Measurements from ENCODE around the gene GNB3. TPM values are rescaled to one million over a fixed set of nuclear protein-coding genes. Genes with fewer than 3 reads are reported as not detected.
A peak's percentile ranks its signal among the peaks of the same experiment; 100 is the strongest.

GNB3 gene
- total RNA-seq, 4 donors from 2014 or later, result 0.17 to 1.2 (median 0.52) TPM; not detected in 1

DNA sequence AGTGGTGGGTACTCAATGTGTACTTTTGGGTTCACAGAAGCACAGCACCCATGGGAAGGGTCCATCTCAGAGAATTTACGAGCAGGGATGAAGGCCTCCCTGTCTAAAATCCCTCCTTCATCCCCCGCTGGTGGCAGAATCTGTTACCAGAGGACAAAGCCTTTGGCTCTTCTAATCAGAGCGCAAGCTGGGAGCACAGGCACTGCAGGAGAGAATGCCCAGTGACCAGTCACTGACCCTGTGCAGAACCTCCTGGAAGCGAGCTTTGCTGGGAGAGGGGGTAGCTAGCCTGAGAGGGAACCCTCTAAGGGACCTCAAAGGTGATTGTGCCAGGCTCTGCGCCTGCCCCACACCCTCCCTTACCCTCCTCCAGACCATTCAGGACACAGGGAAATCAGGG lies 20.6 kb upstream of the GNB3 start:
- no peak for TF ChIP-seq POLR2A (IDR thresholded peaks at IDR 0.05)
- TF ChIP-seq, protein P1, sequence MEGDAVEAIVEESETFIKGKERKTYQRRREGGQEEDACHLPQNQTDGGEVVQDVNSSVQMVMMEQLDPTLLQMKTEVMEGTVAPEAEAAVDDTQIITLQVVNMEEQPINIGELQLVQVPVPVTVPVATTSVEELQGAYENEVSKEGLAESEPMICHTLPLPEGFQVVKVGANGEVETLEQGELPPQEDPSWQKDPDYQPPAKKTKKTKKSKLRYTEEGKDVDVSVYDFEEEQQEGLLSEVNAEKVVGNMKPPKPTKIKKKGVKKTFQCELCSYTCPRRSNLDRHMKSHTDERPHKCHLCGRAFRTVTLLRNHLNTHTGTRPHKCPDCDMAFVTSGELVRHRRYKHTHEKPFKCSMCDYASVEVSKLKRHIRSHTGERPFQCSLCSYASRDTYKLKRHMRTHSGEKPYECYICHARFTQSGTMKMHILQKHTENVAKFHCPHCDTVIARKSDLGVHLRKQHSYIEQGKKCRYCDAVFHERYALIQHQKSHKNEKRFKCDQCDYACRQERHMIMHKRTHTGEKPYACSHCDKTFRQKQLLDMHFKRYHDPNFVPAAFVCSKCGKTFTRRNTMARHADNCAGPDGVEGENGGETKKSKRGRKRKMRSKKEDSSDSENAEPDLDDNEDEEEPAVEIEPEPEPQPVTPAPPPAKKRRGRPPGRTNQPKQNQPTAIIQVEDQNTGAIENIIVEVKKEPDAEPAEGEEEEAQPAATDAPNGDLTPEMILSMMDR (IDR thresholded peaks at IDR 0.05), result no peak
- WGBS, 2 donors, result 85 to 88% methylated on average over 5 of the region's 5 CpGs
- no peak for DNase-seq (ENCODE audit: low spot score in 2 of 2)
- H3K4me3 ChIP-seq (ENCODE audit: low read depth, poor library complexity, severe bottlenecking), result no peak overlapping the region
- intact Hi-C loops (cut with DNase I; ENCODE audit: low total_unique reads), result no loop called here

DNA sequence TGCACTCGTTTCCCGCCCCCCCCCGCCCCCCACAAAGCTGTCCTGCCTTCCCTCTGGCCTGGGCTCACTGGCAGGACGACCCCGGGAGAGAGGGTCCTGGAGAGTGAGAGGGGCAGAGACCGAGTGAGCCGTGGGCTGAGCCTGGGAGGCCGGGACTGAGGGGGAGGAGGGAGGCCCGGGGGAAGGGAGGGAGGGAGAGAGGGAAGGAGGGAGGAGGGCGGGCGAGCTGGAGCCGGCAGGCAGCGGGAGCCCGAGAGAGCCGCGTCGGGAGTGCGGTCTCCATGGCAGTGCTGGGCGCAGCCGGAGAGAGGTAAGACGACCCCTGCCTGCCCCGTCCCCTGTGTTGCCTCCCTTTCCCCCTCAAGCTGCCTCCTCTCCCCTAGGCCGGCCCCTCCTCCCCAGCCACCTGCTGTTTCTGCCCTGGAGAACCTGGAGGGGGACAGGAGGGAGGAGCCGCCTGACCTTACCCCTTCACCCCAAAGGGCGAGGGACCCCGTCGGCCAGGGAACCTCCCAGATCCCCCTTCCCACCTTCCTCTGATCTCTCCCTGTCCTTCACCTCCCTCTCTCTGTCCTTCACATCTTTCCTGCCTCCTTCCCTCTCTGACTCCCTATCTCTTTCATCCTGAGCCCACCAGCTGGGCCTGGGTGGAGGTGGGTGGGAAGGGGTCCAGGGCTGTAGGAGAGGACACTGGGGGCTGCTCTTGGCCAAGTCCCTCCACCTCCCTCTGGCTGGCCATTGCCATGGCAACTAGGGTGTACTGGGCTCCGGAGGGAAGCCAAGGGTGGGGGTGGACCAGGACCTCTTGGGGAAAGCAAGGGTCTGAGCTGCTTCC lies 18.9 kb upstream of the GNB3 start, which contains the start of gene GPR162:
Gene GPR162 (plus strand): TSS at position 231 of the 835 bp plus-strand sequence. CDS start 2,078 bp downstream, outside the sequence.
- H3K4me3 ChIP-seq (ENCODE audit: low read depth, poor library complexity, severe bottlenecking), result peak within 1 kb of the TSS; percentile 10
- intact Hi-C loops (cut with DNase I; ENCODE audit: low total_unique reads), result no loop called here
- TF ChIP-seq POLR2A (IDR thresholded peaks at IDR 0.05), result no peak
- TF ChIP-seq, protein P1 (IDR thresholded peaks at IDR 0.05), result no peak
- WGBS, 2 donors, result 2 to 3% methylated on average over 19 to 28 of the region's 28 CpGs
- DNase-seq (ENCODE audit: low spot score in 2 of 2), result peak in 1 of 2 donors; percentile 92

DNA sequence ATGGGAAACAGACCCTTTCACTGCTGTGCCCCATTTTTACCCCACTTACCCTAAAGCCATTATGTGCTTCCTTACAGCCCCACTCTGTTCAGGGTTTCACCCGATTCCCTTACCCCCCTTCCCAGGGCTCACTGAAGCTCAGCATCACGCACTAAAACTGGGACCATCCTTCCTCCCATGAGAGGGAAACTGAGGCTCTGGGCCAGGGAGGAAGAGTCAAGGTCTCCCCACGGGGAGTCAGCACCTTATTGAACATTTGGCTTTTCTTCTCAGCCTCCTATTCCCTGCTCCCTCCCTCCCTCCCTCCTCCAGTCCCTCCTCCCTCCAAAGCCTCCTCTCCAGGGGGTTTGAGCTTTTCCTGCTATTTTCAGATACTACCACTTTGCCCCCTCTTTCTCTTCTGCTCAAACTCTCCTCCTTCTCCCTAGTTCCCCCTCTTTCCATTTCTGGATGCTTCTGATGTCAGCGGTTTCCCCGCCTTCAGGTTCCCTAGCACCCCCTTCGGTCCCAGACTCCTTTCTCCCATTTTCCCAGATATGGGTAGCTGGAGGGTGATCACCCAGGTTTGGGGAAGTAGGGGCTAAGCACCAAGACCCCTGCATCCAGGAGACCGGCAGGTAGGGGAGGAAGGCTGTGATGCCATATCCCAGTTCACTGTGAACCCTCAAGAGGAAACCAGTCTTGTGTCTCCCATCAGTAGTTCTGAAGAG lies 18.1 kb upstream of the GNB3 start:
- WGBS, 2 donors, result 38 to 46% methylated on average over 7 of the region's 7 CpGs
- H3K4me3 ChIP-seq (ENCODE audit: low read depth, poor library complexity, severe bottlenecking), result no peak overlapping the region
- intact Hi-C loops (cut with DNase I; ENCODE audit: low total_unique reads), result no loop called here
- no peak for DNase-seq (ENCODE audit: low spot score in 2 of 2)
- TF ChIP-seq POLR2A (IDR thresholded peaks at IDR 0.05), result no peak
- TF ChIP-seq, protein P1 (IDR thresholded peaks at IDR 0.05), result no peak

DNA sequence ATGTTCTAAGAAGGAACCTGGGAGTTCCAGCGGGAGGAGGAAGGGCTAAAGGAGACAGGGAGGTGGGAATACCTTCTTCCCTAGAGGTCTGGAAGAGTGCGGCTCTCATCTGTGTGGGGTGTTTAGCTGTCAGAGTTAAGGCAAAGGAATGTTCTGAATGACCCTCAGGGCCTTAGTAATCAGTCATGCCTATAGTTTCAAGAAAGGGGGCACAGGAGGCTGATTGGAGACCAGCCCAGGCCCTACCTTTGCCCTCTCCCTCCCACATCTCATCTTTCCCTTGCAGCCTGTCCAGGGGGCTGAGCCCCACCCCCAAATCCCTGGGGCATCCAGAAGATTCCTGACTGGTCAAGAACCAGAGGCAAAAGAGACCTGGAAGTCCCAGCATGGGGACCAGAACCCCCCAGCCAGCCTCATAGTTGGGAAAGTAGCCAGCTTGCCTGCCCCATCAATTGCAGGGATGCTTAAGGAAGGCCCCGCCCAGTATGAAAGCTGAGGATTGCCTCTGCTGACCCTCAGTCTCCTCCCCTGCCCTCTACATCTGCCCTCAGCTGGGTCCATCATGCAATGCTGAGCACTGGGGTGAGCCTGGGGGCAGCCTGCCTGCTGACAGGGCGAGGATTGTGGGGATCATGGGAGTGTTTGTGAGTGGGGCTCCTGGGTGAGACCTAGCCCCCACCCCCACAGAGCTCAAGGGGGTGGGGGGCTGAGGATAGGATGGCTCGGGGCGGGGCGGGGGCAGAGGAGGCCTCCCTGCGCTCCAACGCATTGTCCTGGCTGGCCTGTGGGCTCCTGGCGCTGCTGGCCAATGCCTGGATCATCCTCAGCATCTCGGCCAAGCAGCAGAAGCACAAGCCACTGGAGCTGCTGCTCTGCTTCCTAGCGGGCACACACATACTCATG lies 17.3 kb upstream of the GNB3 start:
- no peak for TF ChIP-seq POLR2A (IDR thresholded peaks at IDR 0.05)
- TF ChIP-seq, protein P1 (IDR thresholded peaks at IDR 0.05), result no peak
- no peak overlapping the region for H3K4me3 ChIP-seq (ENCODE audit: low read depth, poor library complexity, severe bottlenecking)
- intact Hi-C loops (cut with DNase I; ENCODE audit: low total_unique reads), result no loop called here
- WGBS, 2 donors, result 63 to 64% methylated on average over 4 to 9 of the region's 12 CpGs
- no peak for DNase-seq (ENCODE audit: low spot score in 2 of 2)

DNA sequence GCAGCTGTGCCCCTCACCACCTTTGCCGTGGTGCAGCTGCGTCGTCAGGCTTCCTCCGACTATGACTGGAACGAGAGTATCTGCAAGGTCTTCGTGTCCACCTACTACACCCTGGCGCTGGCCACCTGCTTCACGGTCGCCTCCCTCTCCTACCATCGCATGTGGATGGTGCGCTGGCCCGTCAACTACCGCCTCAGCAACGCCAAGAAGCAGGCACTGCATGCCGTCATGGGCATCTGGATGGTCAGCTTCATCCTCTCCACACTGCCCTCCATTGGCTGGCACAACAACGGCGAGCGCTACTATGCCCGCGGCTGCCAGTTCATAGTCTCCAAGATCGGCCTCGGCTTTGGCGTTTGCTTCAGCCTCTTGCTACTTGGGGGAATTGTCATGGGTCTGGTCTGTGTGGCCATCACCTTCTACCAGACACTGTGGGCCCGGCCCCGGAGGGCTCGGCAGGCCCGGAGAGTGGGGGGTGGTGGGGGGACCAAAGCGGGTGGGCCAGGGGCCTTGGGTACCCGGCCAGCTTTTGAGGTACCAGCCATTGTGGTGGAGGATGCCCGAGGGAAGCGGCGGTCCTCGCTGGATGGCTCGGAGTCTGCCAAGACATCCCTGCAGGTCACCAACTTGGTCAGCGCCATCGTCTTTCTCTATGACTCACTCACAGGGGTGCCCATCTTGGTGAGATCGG lies 16.5 kb upstream of the GNB3 start:
- DNase-seq (ENCODE audit: low spot score in 2 of 2), result peak in 1 of 2 donors; percentile 81
- intact Hi-C loops (cut with DNase I; ENCODE audit: low total_unique reads), result no loop called here
- H3K4me3 ChIP-seq (ENCODE audit: low read depth, poor library complexity, severe bottlenecking), result no peak overlapping the region
- WGBS, 2 donors, result 88 to 89% methylated on average over 37 of the region's 37 CpGs
- TF ChIP-seq, protein P1 (IDR thresholded peaks at IDR 0.05), result no peak
- no peak for TF ChIP-seq POLR2A (IDR thresholded peaks at IDR 0.05)

Measured in lower leg skin (tissue), 4 donors.